ENCODE results near the gene WNT10A. TPM values are rescaled to one million over a fixed set of nuclear protein-coding genes. Genes with fewer than 3 reads are reported as not detected.

The WNT10A gene
- total and polyA plus RNA-seq, 9 of the 15 experiments (the other 6 are each of a cell fraction or from before 2014, with no cell fraction given): not detected

GRCh38 chr2:218908721-218909619 is 28.3 kb downstream of the WNT10A start (continued):
- no peak for TF ChIP-seq THAP7 (CRISPR knock-in tag; IDR thresholded peaks at IDR 0.05)
- TF ChIP-seq CHD1 (IDR thresholded peaks at IDR 0.05; ENCODE audit: low read length): no peak
- no peak; the same call in 1 of the 2 replicates for TF ChIP-seq GATA2 (CRISPR knock-in tag; IDR thresholded peaks at IDR 0.05)
- TF ChIP-seq EGR1 (conservative IDR thresholded peaks at IDR 0.05): peak; percentile 45
- peak; percentile 74 for TF ChIP-seq TAF9B (IDR thresholded peaks at IDR 0.05; ENCODE audit: partially characterized antibody)
- TF ChIP-seq ZMIZ1 (IDR thresholded peaks at IDR 0.05; ENCODE audit: low read depth in 2 of 2, low read length in 2 of 2): no peak
- TF ChIP-seq E4F1 (CRISPR knock-in tag; IDR thresholded peaks at IDR 0.05; ENCODE audit: borderline replicate concordance): no peak
- TF ChIP-seq NCOR1 (IDR thresholded peaks at IDR 0.05): peak; percentile 24; the same call in 1 of the 2 replicates
- peak; percentile 15; the same call in 1 of the 2 replicates for TF ChIP-seq THRA (IDR thresholded peaks at IDR 0.05)
- peak; percentile 85 for TF ChIP-seq CREM (IDR thresholded peaks at IDR 0.05; ENCODE audit: low read depth)
- TF ChIP-seq ZNF592 (IDR thresholded peaks at IDR 0.05): peak; percentile 42; the same call in 1 of the 2 replicates
- TF ChIP-seq ZBTB12 (CRISPR knock-in tag; IDR thresholded peaks at IDR 0.05): no peak

All from K562 (cell line).